SU-DHL-6 (cell line): ENCODE results near the gene BOD1L2.

ENCODE experiments used
- H2AFZ ChIP-seq: fragments of 200-600 bp; sonication (generic); 2 replicates; pipeline ENCODE4 v1.6.1; 2014; ENCODE audit warnings: low read depth, mild to moderate bottlenecking, moderate library complexity, mixed read lengths, antibody characterized with exemption, low read length; ENCODE audit not compliant: severe bottlenecking
- H3F3A ChIP-seq: fragments of 200-600 bp; shearing (Covaris generic); 2 replicates; pipeline ENCODE4 v1.6.0; 2016; ENCODE audit warnings: antibody characterized with exemption, mild to moderate bottlenecking; ENCODE audit not compliant: insufficient read depth
- H3K27ac ChIP-seq: fragments of 200-600 bp; sonication (generic); 2 replicates; pipeline ENCODE4 v1.5.1; 2016; ENCODE audit warnings: low read depth, mild to moderate bottlenecking, low read length, moderate library complexity, mixed read lengths
- H3K27me3 ChIP-seq: fragments of 200-600 bp; sonication (generic), shearing (Covaris generic); 2 replicates; pipeline ENCODE4 v1.6.0; 2014; ENCODE audit warnings: mild to moderate bottlenecking, low read length
- H3K36me3 ChIP-seq: fragments of 200-600 bp; sonication (generic); 2 replicates; pipeline ENCODE4 v1.6.1; 2014; ENCODE audit warnings: mild to moderate bottlenecking, low read length, mixed read lengths
- H3K4me2 ChIP-seq: fragments of 300-600, 200-600 bp; shearing (Covaris generic), sonication (generic); 2 replicates; pipeline ENCODE4 v1.6.0; 2014; ENCODE audit warnings: low read length, low read depth, mild to moderate bottlenecking; ENCODE audit not compliant: poor library complexity, severe bottlenecking
- H3K4me3 ChIP-seq: fragments of 200-600 bp; sonication (generic); 2 replicates; pipeline ENCODE4 v1.5.1; 2014; ENCODE audit warnings: antibody characterized with exemption, low read length, mild to moderate bottlenecking, mixed read lengths; ENCODE audit not compliant: insufficient read depth, poor library complexity, severe bottlenecking
- H3K79me2 ChIP-seq: fragments of 200-600 bp; sonication (generic); 2 replicates; pipeline ENCODE4 v1.6.1; 2014; ENCODE audit warnings: mild to moderate bottlenecking, low read length, moderate library complexity; ENCODE audit not compliant: insufficient read depth
- H3K9ac ChIP-seq: fragments of 200-600 bp; sonication (generic); 2 replicates; pipeline ENCODE4 v1.7.0; 2014; ENCODE audit warnings: mild to moderate bottlenecking, low read length
- H3K9me2 ChIP-seq: fragments of 200-600 bp; sonication (generic); replicated peaks from 2 replicates; pipeline ENCODE4 v1.6.1; 2014; ENCODE audit warnings: low read length; ENCODE audit not compliant: insufficient read depth
- H3K9me3 ChIP-seq: fragments of 200-600 bp; sonication (generic); 2 replicates; pipeline ENCODE4 v1.6.1; 2014; ENCODE audit warnings: low read length, mixed read lengths; ENCODE audit not compliant: insufficient read depth
- H4K20me1 ChIP-seq: fragments of 200-600 bp; sonication (generic); 2 replicates; pipeline ENCODE4 v1.6.1; 2014; ENCODE audit warnings: low read depth, mild to moderate bottlenecking, antibody characterized with exemption, low read length, moderate library complexity, mixed read lengths
- CTCF ChIP-seq: fragments of 200-600 bp; sonication (generic); IDR thresholded peaks from one replicate; pipeline ENCODE4 v1.5.1; 2017; ENCODE audit warnings: antibody characterized with exemption, mild to moderate bottlenecking, low read length, moderate library complexity; ENCODE audit not compliant: insufficient read depth, poor library complexity, severe bottlenecking
- EZH2phosphoT487 ChIP-seq: fragments of 200-600 bp; sonication (generic), shearing (Covaris generic); conservative IDR thresholded peaks from 2 replicates; pipeline ENCODE4 v1.6.1; 2018; ENCODE audit warnings: mild to moderate bottlenecking, antibody characterized with exemption, low read length, moderate library complexity, mixed read lengths

Gene BOD1L2

GRCh38 chr18:57113799-57114420 is 33.0 kb upstream of the BOD1L2 start:
- Histone ChIP-seq H3K27ac (no peak overlapping the region), H3K4me2 (no peak overlapping the region), H4K20me1 (no peaks in the 10 kb centered on the region), H3K4me3 (no peak overlapping the region), H3K79me2 (no peaks in the 10 kb centered on the region), H3K9me3 (no peaks in the 10 kb centered on the region), H3K9me2 (no peaks in the 10 kb centered on the region), H3K9ac (no peak overlapping the region), H3F3A (no peaks in the 10 kb centered on the region), H3K27me3 (no peaks in the 10 kb centered on the region), H2AFZ (no peak overlapping the region), H3K36me3 (no peaks in the 10 kb centered on the region)
- no peak for TF ChIP-seq CTCF
- no peak for TF ChIP-seq EZH2phosphoT487

GRCh38 chr18:57116598-57117132 is 30.2 kb upstream of the BOD1L2 start:
- no peak overlapping the region for H3K4me2 ChIP-seq
- no peaks in the 10 kb centered on the region for H4K20me1 ChIP-seq
- H3K9me2 ChIP-seq, result no peaks in the 10 kb centered on the region
- no peaks in the 10 kb centered on the region for H3K79me2 ChIP-seq
- TF ChIP-seq CTCF (no peak), EZH2phosphoT487 (no peak)
- no peak overlapping the region for H2AFZ ChIP-seq
- H3K9ac ChIP-seq, result no peak overlapping the region
- H3F3A ChIP-seq, result no peaks in the 10 kb centered on the region
- no peaks in the 10 kb centered on the region for H3K27me3 ChIP-seq
- no peaks in the 10 kb centered on the region for H3K9me3 ChIP-seq
- H3K36me3 ChIP-seq, result no peaks in the 10 kb centered on the region
- H3K27ac ChIP-seq, result no peak overlapping the region
- H3K4me3 ChIP-seq, result no peak overlapping the region

DNA sequence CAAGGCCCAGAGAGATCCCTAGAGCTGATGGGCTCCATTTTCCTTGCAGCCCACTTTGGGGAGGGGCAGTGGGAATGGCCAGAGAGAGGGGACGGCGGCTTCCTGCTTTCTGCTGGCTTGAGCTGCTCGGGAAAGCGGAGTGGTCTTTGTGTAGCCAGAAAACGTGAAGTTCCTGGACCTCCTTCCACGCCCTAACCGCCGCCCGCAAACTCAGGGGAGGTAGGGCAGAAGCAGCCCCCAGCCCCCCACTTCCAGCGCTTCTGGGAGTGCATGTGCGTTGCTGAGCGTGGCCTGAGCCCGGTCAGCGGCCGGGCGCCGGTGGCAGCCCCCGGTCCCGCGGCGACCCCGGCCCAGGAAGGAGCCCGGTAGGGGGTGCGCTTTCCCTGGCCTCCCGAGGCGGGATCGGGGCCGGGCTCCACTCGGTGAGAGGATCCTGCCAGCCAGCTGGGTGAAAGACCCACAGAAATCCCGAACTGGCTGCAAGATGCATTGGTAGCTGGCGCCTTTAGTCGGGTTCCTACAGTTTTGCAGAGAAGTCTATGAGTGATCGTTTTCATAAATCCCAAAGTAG is 25.3 kb upstream of the BOD1L2 start:
- no peaks in the 10 kb centered on the region for H3K9me2 ChIP-seq
- no peaks in the 10 kb centered on the region for H3K9me3 ChIP-seq
- H3K36me3 ChIP-seq, result no peaks in the 10 kb centered on the region
- no peaks in the 10 kb centered on the region for H3K27me3 ChIP-seq
- H3F3A ChIP-seq, result no peaks in the 10 kb centered on the region
- TF ChIP-seq CTCF (no peak), EZH2phosphoT487 (no peak)
- no peaks in the 10 kb centered on the region for H4K20me1 ChIP-seq
- no peak overlapping the region for H3K27ac ChIP-seq
- H3K4me2 ChIP-seq, result no peak overlapping the region
- H3K9ac ChIP-seq, result no peak overlapping the region
- no peaks in the 10 kb centered on the region for H3K79me2 ChIP-seq
- no peak overlapping the region for H3K4me3 ChIP-seq
- no peak overlapping the region for H2AFZ ChIP-seq
